GM21381 (cell line): Measurements from ENCODE around the gene LDHD.

Source experiments
- ATAC-seq: cut with Tn5 transposase; IDR thresholded peaks from one replicate; pipeline ENCODE4 v1.9.1; 2021; ENCODE audit warnings: mild to moderate bottlenecking, moderate library complexity; ENCODE audit not compliant: unreplicated experiment

Gene LDHD

DNA sequence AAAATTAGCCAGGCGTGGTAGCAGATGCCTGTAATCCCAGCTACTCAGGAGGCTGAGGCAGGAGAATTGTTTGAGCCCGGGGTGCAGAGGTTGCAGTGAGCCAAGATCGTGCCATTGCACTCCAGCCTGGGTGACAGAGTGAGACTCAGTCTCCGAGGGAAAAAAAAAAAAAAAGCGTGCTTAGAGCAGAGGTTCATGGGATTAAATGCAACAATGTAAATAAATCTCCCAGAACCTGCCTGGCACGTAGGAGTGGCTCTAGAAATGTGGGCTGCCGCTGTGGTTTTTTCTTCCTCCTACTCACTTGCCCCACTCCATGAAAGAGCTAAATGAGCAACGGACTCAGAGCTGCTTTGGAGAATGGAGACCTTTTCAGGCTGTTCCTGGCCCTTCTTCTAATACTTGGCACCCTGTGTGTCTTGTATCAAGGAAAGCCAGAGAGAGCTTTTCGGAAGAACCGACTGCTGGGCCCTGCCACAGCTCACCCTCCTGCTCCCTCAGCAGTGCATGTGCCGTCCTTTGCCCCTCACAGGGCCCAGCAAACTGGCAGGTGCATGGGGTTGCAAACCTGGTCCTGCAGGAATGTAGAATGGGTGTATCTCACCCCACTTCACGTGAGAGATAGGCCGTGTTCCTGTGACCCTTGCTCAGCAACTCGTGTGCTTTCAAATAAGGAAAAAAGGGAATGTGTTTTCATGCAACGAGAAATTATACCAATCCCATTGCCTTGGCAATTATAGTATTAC lies 52.0 kb downstream of the LDHD start:
- no peak for ATAC-seq

DNA sequence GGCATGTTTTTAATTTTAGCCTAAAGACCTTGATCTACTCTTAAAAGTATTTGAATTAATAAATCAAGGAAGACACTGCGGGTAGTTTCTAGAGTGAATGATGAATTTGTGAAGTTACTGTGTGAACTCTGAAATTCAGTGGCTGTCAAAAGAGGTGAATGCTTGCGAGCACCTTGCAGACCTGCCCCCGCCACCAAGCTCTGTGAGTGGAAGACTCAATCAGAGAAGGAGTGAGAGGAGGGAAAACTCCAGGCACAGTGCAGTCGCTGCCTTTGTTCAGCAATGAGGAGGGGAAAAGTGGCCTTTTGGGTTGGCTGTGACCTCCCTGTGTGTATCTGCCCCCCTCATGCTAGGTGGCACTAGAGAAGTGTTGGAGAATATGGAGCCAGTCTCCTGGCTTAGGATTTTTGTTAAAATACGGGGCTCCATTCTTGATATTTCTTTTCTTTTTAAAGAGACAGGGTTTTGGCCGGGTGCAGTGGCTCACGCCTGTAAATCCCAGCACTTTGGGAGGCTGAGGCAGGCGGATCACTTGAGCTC lies 53.0 kb downstream of the LDHD start:
- ATAC-seq = no peak

DNA sequence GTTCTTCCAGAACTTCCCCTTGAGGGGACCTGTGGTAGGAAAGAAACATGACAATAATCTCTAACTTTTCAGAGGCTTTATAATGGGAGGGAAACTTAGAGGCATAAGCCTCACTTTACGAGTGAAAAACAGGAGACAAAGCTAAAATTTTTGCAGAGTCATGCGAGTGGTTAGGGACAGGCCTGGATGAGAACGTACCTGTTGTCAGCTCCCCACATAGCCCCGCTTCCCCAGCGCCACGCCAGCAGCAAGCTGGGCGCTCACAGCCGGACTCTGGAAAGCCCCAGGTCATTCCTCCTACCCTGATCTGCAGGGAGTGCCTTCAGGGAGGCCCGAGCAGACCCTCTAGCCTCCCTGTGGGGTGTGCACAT lies 53.6 kb downstream of the LDHD start:
- ATAC-seq = no peak

DNA sequence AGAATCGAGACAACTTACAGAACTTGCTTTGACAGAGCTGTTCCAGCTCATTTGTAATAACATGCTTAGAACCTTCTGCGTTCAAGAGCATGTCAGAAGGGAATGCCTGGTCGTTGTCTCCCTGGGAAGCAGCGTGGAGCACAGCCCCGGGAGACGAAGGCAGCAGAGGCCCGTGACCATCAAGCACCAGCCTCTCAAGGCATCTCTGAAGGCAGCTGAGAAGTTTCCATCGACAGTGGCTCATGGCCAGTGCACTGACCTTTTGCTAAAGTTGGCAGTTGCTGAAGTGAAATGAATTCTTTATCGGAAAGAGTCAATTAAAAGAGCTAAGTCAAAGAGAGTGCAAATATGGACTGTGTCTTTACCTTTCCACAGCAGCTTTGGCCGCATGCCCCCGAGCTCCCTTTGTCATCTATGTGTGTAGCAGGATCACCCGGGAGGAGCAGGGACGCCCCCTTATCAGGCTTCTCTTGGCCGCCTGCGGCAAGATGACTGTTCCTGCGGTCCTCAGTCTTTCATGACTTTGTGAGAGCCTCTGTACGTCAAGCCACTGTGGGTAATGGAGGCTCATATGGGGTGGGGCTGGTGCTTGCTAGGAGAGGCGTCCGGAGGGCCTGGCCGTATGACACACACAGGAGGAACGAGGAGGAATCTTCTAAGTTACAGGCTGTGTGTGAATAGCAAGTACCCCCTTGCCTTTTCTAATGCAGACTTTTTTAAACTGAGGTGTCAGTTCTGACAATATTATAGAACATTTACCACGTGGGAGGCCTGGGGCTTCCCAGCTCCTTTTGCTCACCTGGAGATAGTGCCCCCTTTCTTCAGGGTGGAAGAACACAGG lies 54.2 kb downstream of the LDHD start:
- ATAC-seq = no peak
